GM23338 (cell line): Measurements from ENCODE around the gene C1QTNF8.

Experiments
- CTCF ChIP-seq, 2 experiments: fragments of 200-600 bp in 1 of 2; sonication (generic) in 1 of 2; conservative IDR thresholded peaks; 2 replicates each; pipeline versions ENCODE4 v1.5.1 to v1.6.1; 2016 to 2017; ENCODE audit warnings: antibody characterized with exemption in 2 of 2, low read depth in 2 of 2, mild to moderate bottlenecking in 2 of 2, moderate library complexity in 1 of 2
- EZH2 ChIP-seq: fragments of 200-600 bp; sonication (generic); IDR thresholded peaks from one replicate; pipeline ENCODE4 v1.8.0; 2017; ENCODE audit warnings: antibody characterized with exemption, mild to moderate bottlenecking, low read depth; ENCODE audit not compliant: unreplicated experiment
- REST ChIP-seq: IDR thresholded peaks from one replicate; pipeline ENCODE4 v1.6.1; 2018; ENCODE audit warnings: antibody characterized with exemption; ENCODE audit not compliant: unreplicated experiment

- no peak for TF ChIP-seq EZH2
- TF ChIP-seq CTCF (conservative IDR thresholded peaks at IDR 0.05; ENCODE audit: low read depth in 2 of 2), result no peak
- TF ChIP-seq REST, result no peak
Measured at GRCh38 chr16:1069154-1069553, 26.9 kb downstream of the C1QTNF8 start.
